Measurements from ENCODE around the gene FAM111B.

The FAM111B gene

GRCh38 chr11:59154610-59155009, 47.6 kb downstream of the FAM111B start:
- TF ChIP-seq CTCF (IDR thresholded peaks at IDR 0.05; ENCODE audit: borderline replicate concordance, insufficient read depth, low read depth, low read length), result no peak
- H3K4me3 ChIP-seq (ENCODE audit: low read depth, low read length), result no peak overlapping the region

- TF ChIP-seq CTCF (IDR thresholded peaks at IDR 0.05; ENCODE audit: borderline replicate concordance, insufficient read depth, low read depth, low read length), result no peak
Observed at GRCh38 chr11:59157433-59157832, 50.4 kb downstream of the FAM111B start.

GRCh38 chr11:59158206-59159068, 51.4 kb downstream of the FAM111B start:
- no peak overlapping the region for H3K4me3 ChIP-seq (ENCODE audit: low read depth, low read length)
- TF ChIP-seq CTCF (IDR thresholded peaks at IDR 0.05; ENCODE audit: borderline replicate concordance, insufficient read depth, low read depth, low read length), result peak; percentile 64

More at GRCh38 chr11:59157433-59157832, 50.4 kb downstream of the FAM111B start:
- no peak overlapping the region for H3K4me3 ChIP-seq (ENCODE audit: low read depth, low read length)

- H3K4me3 ChIP-seq (ENCODE audit: low read depth, low read length), result no peak overlapping the region
- no peak for TF ChIP-seq CTCF (IDR thresholded peaks at IDR 0.05; ENCODE audit: borderline replicate concordance, insufficient read depth, low read depth, low read length)
Observed at GRCh38 chr11:59164028-59164427, 57.0 kb downstream of the FAM111B start.

- peak; percentile 93 for TF ChIP-seq CTCF (IDR thresholded peaks at IDR 0.05; ENCODE audit: borderline replicate concordance, insufficient read depth, low read depth, low read length)
- H3K4me3 ChIP-seq (ENCODE audit: low read depth, low read length), result peak within 1 kb of the TSS; percentile 91
Observed at GRCh38 chr11:59171508-59172322, 64.7 kb downstream of the FAM111B start, which contains the start of gene DTX4. Gene DTX4, plus strand, starts transcription at chr11:59172132. Its CDS starts 464 bp downstream, at chr11:59172596.

- H3K4me3 ChIP-seq (ENCODE audit: low read depth, low read length), result peak overlapping the region; percentile 91
- TF ChIP-seq CTCF (IDR thresholded peaks at IDR 0.05; ENCODE audit: borderline replicate concordance, insufficient read depth, low read depth, low read length), result no peak
Observed at GRCh38 chr11:59172345-59173079, 65.5 kb downstream of the FAM111B start.
